K562 (cell line): ENCODE data around the gene S100A7A. TPM values are rescaled to one million over a fixed set of nuclear protein-coding genes. Genes with fewer than 3 reads are reported as not detected.

Experiments used
- ELF4 ChIP-seq: fragments of 450-650 bp; formaldehyde crosslinking; IDR thresholded peaks from 2 replicates; pipeline ENCODE4 v1.4.0; 2022; ENCODE audit warnings: missing genetic modification characterization
- GATAD2B ChIP-seq: fragments of 450-650 bp; IDR thresholded peaks from 2 replicates; pipeline ENCODE4 v1.6.1; 2017; ENCODE audit warnings: mild to moderate bottlenecking, borderline replicate concordance
- GTF2A2 ChIP-seq: IDR thresholded peaks from 2 replicates; pipeline ENCODE4 v1.6.1; 2016; ENCODE audit warnings: mild to moderate bottlenecking, missing genetic modification characterization, missing compliant biosample characterization
- HDAC8 ChIP-seq: fragments of 450-650 bp; IDR thresholded peaks from 2 replicates; pipeline ENCODE4 v1.6.1; 2016; ENCODE audit warnings: mild to moderate bottlenecking, missing genetic modification characterization, moderate library complexity, missing compliant biosample characterization
- HNRNPLL ChIP-seq: fragments of 200-400 bp; formaldehyde crosslinking; IDR thresholded peaks from 2 replicates; pipeline ENCODE4 v1.6.1; 2017; ENCODE audit warnings: low read length, low read depth, mild to moderate bottlenecking; ENCODE audit not compliant: poor library complexity, severe bottlenecking
- MEF2A ChIP-seq: IDR thresholded peaks from 2 replicates; pipeline ENCODE4 v1.6.1; 2011; ENCODE audit warnings: low read depth, mild to moderate bottlenecking, low read length, moderate library complexity; ENCODE audit not compliant: control insufficient read depth
- MTA2 ChIP-seq: fragments of 450-650 bp; IDR thresholded peaks from 2 replicates; pipeline ENCODE4 v1.6.1; 2016; ENCODE audit warnings: low read depth
- NCOA4 ChIP-seq: fragments of 450-650 bp; IDR thresholded peaks from 2 replicates; pipeline ENCODE4 v1.6.1; 2018; ENCODE audit warnings: mild to moderate bottlenecking; ENCODE audit not compliant: partially characterized antibody
- POLR2AphosphoS2 ChIP-seq: IDR thresholded peaks from 2 replicates; pipeline ENCODE4 v1.6.1; 2012; ENCODE audit warnings: low read length, improper control_type of control experiment
- RAD21 ChIP-seq, 2 experiments: fragments of 250-450 bp in 1 of 2; fragments of 450-650 bp in 1 of 2; sonication (Bioruptor Pico) in 1 of 2; formaldehyde crosslinking in 1 of 2; IDR thresholded peaks in 1 of 2; conservative IDR thresholded peaks in 1 of 2; 2 replicates each; pipeline versions ENCODE4 v1.4.0 to v1.8.0; 2020 to 2022; ENCODE audit warnings: mild to moderate bottlenecking in 2 of 2, moderate library complexity in 1 of 2
- RCOR1 ChIP-seq, 2 experiments: IDR thresholded peaks; 2 replicates each; pipeline ENCODE4 v1.6.1; 2012; ENCODE audit warnings: low read depth in 2 of 2, low read length in 2 of 2, borderline replicate concordance in 1 of 2, improper control_type of control experiment in 1 of 2
- TAF15 ChIP-seq: fragments of 200-400 bp; formaldehyde crosslinking; IDR thresholded peaks from 2 replicates; pipeline ENCODE4 v1.6.1; 2017; ENCODE audit warnings: mild to moderate bottlenecking, low read depth, low read length, moderate library complexity
- TFAP4 ChIP-seq: sonication (generic); formaldehyde crosslinking; IDR thresholded peaks from 2 replicates; pipeline ENCODE4 v1.8.0; 2022; ENCODE audit warnings: missing genetic modification reagents, mild to moderate bottlenecking, moderate library complexity, borderline replicate concordance
- ZBTB33 ChIP-seq: sonication (generic); formaldehyde crosslinking; IDR thresholded peaks from 2 replicates; pipeline ENCODE4 v1.8.1; 2023; ENCODE audit warnings: mild to moderate bottlenecking, missing genetic modification reagents
- ZBTB9 ChIP-seq: fragments of 450-650 bp; formaldehyde crosslinking; IDR thresholded peaks from 2 replicates; pipeline ENCODE4 v1.4.0; 2020; ENCODE audit warnings: mild to moderate bottlenecking, moderate library complexity
- ZSCAN29 ChIP-seq: fragments of 450-650 bp; IDR thresholded peaks from 2 replicates; pipeline ENCODE4 v1.6.1; 2017
- polyA plus RNA-seq, 8 experiments: library from polyadenylated mRNA; depleted of rRNA in 4 of 8; stranded (reverse) in 5 of 8; unstranded in 3 of 8; fragments of >200 nt; fragmentation: Nextera tagmentation in 2 of 8; fragmentation: Illumina TruSeq in 1 of 8; extraction: Ambion mirVana in 2 of 8; extraction: Trizol in 1 of 8; gene quantifications; 2 replicates each; pipeline versions ENCODE4 v1.2.1 to v1.2.3, GENCODE V29; 2011 to 2014; ENCODE audit warnings: inconsistent platforms in 1 of 8, missing spikeins in 1 of 8
- total RNA-seq, 7 experiments: library from RNA; depleted of rRNA in 6 of 7; stranded (reverse); fragments of >200 nt in 6 of 7; fragmentation: Illumina TruSeq in 2 of 7; extraction: Trizol in 2 of 7; gene quantifications; 2 replicates each; pipeline versions ENCODE4 v1.2.1 to v1.2.3, GENCODE V29; 2011 to 2021; ENCODE audit warnings: low replicate concordance in 1 of 7
- TF ChIP-seq, protein P1 (sequence below): fragments of 250-450 bp; sonication (Bioruptor Pico); IDR thresholded peaks from 2 replicates; pipeline ENCODE4 v1.8.0; 2022; ENCODE audit warnings: moderate library complexity, mild to moderate bottlenecking, inconsistent platforms
- TF ChIP-seq, protein P2 (sequence below): fragments of 450-650 bp; formaldehyde crosslinking; IDR thresholded peaks from 2 replicates; pipeline ENCODE4 v1.4.0; 2020; ENCODE audit warnings: mild to moderate bottlenecking, mixed read lengths
- TF ChIP-seq, protein P3 (sequence below): fragments of 450-650 bp; formaldehyde crosslinking; IDR thresholded peaks from 2 replicates; pipeline ENCODE4 v1.4.0; 2020; ENCODE audit warnings: mild to moderate bottlenecking

Gene S100A7A
- total and polyA plus RNA-seq, 9 of the 15 experiments (the other 6 are each of a cell fraction or from before 2014, with no cell fraction given), result not detected

DNA sequence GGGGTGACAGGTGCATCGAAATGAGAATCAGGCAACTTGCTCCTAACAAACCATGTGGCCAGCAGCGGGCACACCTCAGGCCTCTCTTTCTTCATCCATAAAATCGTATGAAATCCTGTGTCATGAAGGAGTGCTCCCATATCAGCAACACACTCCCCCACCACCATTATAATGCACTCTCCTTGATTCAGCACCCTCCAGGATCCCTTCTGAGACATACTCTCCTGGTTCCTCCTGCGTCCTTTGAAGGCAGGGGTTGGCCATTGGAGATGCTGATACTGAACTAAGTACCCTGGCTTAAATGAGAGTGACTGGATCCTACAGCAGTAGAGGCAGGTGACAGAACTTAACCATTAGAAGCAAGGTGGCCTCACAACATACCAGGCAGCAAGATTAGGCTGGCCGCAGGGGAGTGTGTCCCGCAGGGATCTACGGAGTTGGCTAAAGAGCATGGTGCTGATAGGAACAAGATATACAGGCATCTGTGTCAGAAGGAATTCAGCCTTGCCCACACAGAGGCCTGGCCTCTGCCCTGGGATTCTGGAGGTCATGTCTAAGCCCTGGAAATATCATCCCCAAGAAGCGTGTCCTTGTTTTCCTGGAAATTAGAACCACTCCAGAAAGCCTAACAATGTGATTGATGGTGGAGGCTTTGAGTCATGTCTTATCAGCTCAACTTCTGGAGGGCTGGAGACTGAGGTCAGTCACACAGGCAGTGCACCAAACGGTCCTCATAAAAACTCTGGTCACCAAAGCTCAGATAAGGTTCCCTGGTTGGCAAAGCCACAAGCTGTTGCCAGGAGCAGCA lies 16.8 kb downstream of the S100A7A start (continued):
- TF ChIP-seq POLR2AphosphoS2, result no peak
- TF ChIP-seq MEF2A, result no peak
- peak; percentile 44; the same call in 1 of the 2 replicates for TF ChIP-seq TFAP4 (CRISPR knock-in tag)
- no peak for TF ChIP-seq HNRNPLL
- no peak for TF ChIP-seq NCOA4
- TF ChIP-seq RAD21 (CRISPR knock-in tag; conservative IDR thresholded peaks at IDR 0.05 in 1 of 2, IDR thresholded peaks at IDR 0.05 in 1 of 2), result no peak
- TF ChIP-seq ZSCAN29, result no peak
- no peak for TF ChIP-seq ZBTB33
- peak; percentile 77 for TF ChIP-seq MTA2
- TF ChIP-seq GTF2A2, result no peak
- TF ChIP-seq, protein P1, sequence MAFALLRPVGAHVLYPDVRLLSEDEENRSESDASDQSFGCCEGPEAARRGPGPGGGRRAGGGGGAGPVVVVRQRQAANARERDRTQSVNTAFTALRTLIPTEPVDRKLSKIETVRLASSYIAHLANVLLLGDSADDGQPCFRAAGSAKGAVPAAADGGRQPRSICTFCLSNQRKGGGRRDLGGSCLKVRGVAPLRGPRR, result no peak
- TF ChIP-seq, protein P2, sequence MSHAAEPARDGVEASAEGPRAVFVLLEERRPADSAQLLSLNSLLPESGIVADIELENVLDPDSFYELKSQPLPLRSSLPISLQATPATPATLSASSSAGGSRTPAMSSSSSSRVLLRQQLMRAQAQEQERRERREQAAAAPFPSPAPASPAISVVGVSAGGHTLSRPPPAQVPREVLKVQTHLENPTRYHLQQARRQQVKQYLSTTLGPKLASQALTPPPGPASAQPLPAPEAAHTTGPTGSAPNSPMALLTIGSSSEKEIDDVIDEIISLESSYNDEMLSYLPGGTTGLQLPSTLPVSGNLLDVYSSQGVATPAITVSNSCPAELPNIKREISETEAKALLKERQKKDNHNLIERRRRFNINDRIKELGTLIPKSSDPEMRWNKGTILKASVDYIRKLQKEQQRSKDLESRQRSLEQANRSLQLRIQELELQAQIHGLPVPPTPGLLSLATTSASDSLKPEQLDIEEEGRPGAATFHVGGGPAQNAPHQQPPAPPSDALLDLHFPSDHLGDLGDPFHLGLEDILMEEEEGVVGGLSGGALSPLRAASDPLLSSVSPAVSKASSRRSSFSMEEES (CRISPR knock-in tag), result no peak
- TF ChIP-seq ELF4 (CRISPR knock-in tag), result peak; percentile 80
- TF ChIP-seq HDAC8 (tag), result no peak
- TF ChIP-seq RCOR1 (IDR thresholded peaks at IDR 0.05; ENCODE audit: borderline replicate concordance in 1 of 2, low read depth in 2 of 2, low read length in 2 of 2), result peak; percentile 79 to 88; a peak in 3 of 4 replicates
- TF ChIP-seq, protein P3, sequence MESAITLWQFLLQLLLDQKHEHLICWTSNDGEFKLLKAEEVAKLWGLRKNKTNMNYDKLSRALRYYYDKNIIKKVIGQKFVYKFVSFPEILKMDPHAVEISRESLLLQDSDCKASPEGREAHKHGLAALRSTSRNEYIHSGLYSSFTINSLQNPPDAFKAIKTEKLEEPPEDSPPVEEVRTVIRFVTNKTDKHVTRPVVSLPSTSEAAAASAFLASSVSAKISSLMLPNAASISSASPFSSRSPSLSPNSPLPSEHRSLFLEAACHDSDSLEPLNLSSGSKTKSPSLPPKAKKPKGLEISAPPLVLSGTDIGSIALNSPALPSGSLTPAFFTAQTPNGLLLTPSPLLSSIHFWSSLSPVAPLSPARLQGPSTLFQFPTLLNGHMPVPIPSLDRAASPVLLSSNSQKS (CRISPR knock-in tag), result no peak
- TF ChIP-seq GATAD2B, result no peak
- TF ChIP-seq TAF15, result no peak
- TF ChIP-seq ZBTB9 (CRISPR knock-in tag), result no peak
